Activated T-cell treated with anti-CD3 and anti-CD28 coated beads, Interleukin-2, amount 50 U/mL, for 72 hours (primary cell): ENCODE results near the gene KRTAP24-1. TPM values are rescaled to one million over a fixed set of nuclear protein-coding genes. Genes with fewer than 3 reads are reported as not detected.

Source experiments
- total RNA-seq, 2 donors: library from RNA; stranded (reverse); gene quantifications; one replicate each; pipeline ENCODE4 v1.2.3, GENCODE V29; 2022

Gene KRTAP24-1
- total RNA-seq, 2 donors from 2014 or later, result not detected

Other genes starting within 250 kb of the KRTAP24-1 start
- not detected for gene CLDN17, start 116.1 kb downstream of the KRTAP24-1 start, total RNA-seq
- not detected for gene CLDN8, start 66.9 kb downstream of the KRTAP24-1 start, total RNA-seq
- gene KRTAP25-1, start 6.6 kb upstream of the KRTAP24-1 start, total RNA-seq, result not detected
- gene KRTAP26-1, start 37.4 kb upstream of the KRTAP24-1 start, total RNA-seq, result not detected
- gene KRTAP27-1, start 54.7 kb upstream of the KRTAP24-1 start, total RNA-seq, result not detected
- not detected for gene KRTAP23-1, start 65.7 kb upstream of the KRTAP24-1 start, total RNA-seq
- gene KRTAP13-2, start 89.3 kb upstream of the KRTAP24-1 start, total RNA-seq, result not detected
- gene KRTAP13-1, start 113.1 kb upstream of the KRTAP24-1 start, total RNA-seq, result not detected
- not detected for gene KRTAP13-3, start 143.0 kb upstream of the KRTAP24-1 start, total RNA-seq
- not detected for gene KRTAP13-4, start 147.3 kb upstream of the KRTAP24-1 start, total RNA-seq
- gene KRTAP15-1, start 157.3 kb upstream of the KRTAP24-1 start, total RNA-seq, result not detected
- not detected for gene KRTAP19-1, start 197.4 kb upstream of the KRTAP24-1 start, total RNA-seq
- gene KRTAP19-2, start 204.5 kb upstream of the KRTAP24-1 start, total RNA-seq, result not detected
- gene KRTAP19-3, start 209.1 kb upstream of the KRTAP24-1 start, total RNA-seq, result not detected
- not detected for gene KRTAP19-4, start 214.2 kb upstream of the KRTAP24-1 start, total RNA-seq
- gene KRTAP19-5, start 219.2 kb upstream of the KRTAP24-1 start, total RNA-seq, result not detected